ENCODE results near the gene WDR87. TPM values are rescaled to one million over a fixed set of nuclear protein-coding genes. Genes with fewer than 3 reads are reported as not detected.

The WDR87 gene
- total RNA-seq, 1 experiment from 2014 or later: not detected

GRCh38 chr19:37893845-37894575 is 12.4 kb downstream of the WDR87 start:
- no peak overlapping the region for H3K4me3 Mint-ChIP-seq (ENCODE audit: unreplicated experiment)
- DNase-seq (ENCODE audit: unreplicated experiment): no peak
- no peaks in the 10 kb centered on the region for H3K36me3 Mint-ChIP-seq (ENCODE audit: insufficient read depth, unreplicated experiment)
- no peak overlapping the region for H3K27ac Mint-ChIP-seq (ENCODE audit: low read depth, unreplicated experiment)
- CTCF ChIA-PET: interaction anchor here (0.6 to 3.4 kb wide), 4 partner anchors 9 to 441 kb away, joined by 3 to 18 read pairs (median 3); no protein-coding TSS in a partner anchor
- no peaks in the 10 kb centered on the region for H3K4me1 Mint-ChIP-seq (ENCODE audit: insufficient read depth, unreplicated experiment)
- TF ChIP-seq CTCF (IDR thresholded peaks at IDR 0.05; ENCODE audit: unreplicated experiment): no peak
- intact Hi-C loops (cut with micrococcal nuclease): no loop called here
- H3K9me3 Mint-ChIP-seq (ENCODE audit: unreplicated experiment): peaks cover 13% of the 10 kb centered on the region
- peaks cover 15% of the 10 kb centered on the region for H3K27me3 Mint-ChIP-seq (ENCODE audit: insufficient read depth, unreplicated experiment)
- POLR2A ChIA-PET: interaction anchor here (0.5 kb wide), 1 partner anchor 115 kb away, joined by 3 read pairs; the partner anchor contains the start of gene ZNF573
- no TSS peak for BruUV-seq (replicated peaks)

- H3K27ac Mint-ChIP-seq (ENCODE audit: low read depth, unreplicated experiment): no peak overlapping the region
- POLR2A ChIA-PET: no interaction called here
- intact Hi-C loops (cut with micrococcal nuclease): no loop called here
- no peak overlapping the region for H3K4me3 Mint-ChIP-seq (ENCODE audit: unreplicated experiment)
- H3K9me3 Mint-ChIP-seq (ENCODE audit: unreplicated experiment): peaks cover 3% of the 10 kb centered on the region
- no peaks in the 10 kb centered on the region for H3K4me1 Mint-ChIP-seq (ENCODE audit: insufficient read depth, unreplicated experiment)
- no TSS peak for BruUV-seq (replicated peaks)
- CTCF ChIA-PET: interaction anchor here (1.1 kb wide), 1 partner anchor 13 kb away, joined by 3 read pairs; no protein-coding TSS in a partner anchor
- no peak for DNase-seq (ENCODE audit: unreplicated experiment)
- no peak for TF ChIP-seq CTCF (IDR thresholded peaks at IDR 0.05; ENCODE audit: unreplicated experiment)
- peaks cover 5% of the 10 kb centered on the region for H3K27me3 Mint-ChIP-seq (ENCODE audit: insufficient read depth, unreplicated experiment)
- H3K36me3 Mint-ChIP-seq (ENCODE audit: insufficient read depth, unreplicated experiment): no peaks in the 10 kb centered on the region
Measured at GRCh38 chr19:37886571-37886970, 19.8 kb downstream of the WDR87 start.

GRCh38 chr19:37885392-37885791 is 21.0 kb downstream of the WDR87 start:
- Mint-ChIP-seq H3K27ac (ENCODE audit: low read depth, unreplicated experiment) (no peak overlapping the region), H3K27me3 (ENCODE audit: insufficient read depth, unreplicated experiment) (no peaks in the 10 kb centered on the region), H3K4me1 (ENCODE audit: insufficient read depth, unreplicated experiment) (no peaks in the 10 kb centered on the region), H3K4me3 (ENCODE audit: unreplicated experiment) (no peak overlapping the region), H3K36me3 (ENCODE audit: insufficient read depth, unreplicated experiment) (no peaks in the 10 kb centered on the region), H3K9me3 (ENCODE audit: unreplicated experiment) (no peaks in the 10 kb centered on the region)
- ChIA-PET POLR2A (no interaction called here), CTCF (interaction anchor here (0.6 to 0.7 kb wide), 4 partner anchors 32 to 170 kb away, joined by 3 to 6 read pairs (median 4); no protein-coding TSS in a partner anchor)
- TF ChIP-seq CTCF (IDR thresholded peaks at IDR 0.05; ENCODE audit: unreplicated experiment): no peak
- BruUV-seq (replicated peaks): no TSS peak
- DNase-seq (ENCODE audit: unreplicated experiment): no peak
- intact Hi-C loops (cut with micrococcal nuclease): no loop called here

GRCh38 chr19:37877147-37877546 is 29.2 kb downstream of the WDR87 start:
- Mint-ChIP-seq H3K36me3 (ENCODE audit: insufficient read depth, unreplicated experiment) (no peaks in the 10 kb centered on the region), H3K27me3 (ENCODE audit: insufficient read depth, unreplicated experiment) (no peaks in the 10 kb centered on the region), H3K27ac (ENCODE audit: low read depth, unreplicated experiment) (no peak overlapping the region), H3K4me1 (ENCODE audit: insufficient read depth, unreplicated experiment) (peaks cover 5% of the 10 kb centered on the region), H3K9me3 (ENCODE audit: unreplicated experiment) (peaks cover 8% of the 10 kb centered on the region), H3K4me3 (ENCODE audit: unreplicated experiment) (no peak overlapping the region)
- POLR2A ChIA-PET: no interaction called here
- no TSS peak for BruUV-seq (replicated peaks)
- DNase-seq (ENCODE audit: unreplicated experiment): no peak
- no peak for TF ChIP-seq CTCF (IDR thresholded peaks at IDR 0.05; ENCODE audit: unreplicated experiment)
- CTCF ChIA-PET: no interaction called here
- intact Hi-C loops (cut with micrococcal nuclease): no loop called here

Data from MCF 10A (cell line).